ENCODE results near the gene CATSPER3.

DNA sequence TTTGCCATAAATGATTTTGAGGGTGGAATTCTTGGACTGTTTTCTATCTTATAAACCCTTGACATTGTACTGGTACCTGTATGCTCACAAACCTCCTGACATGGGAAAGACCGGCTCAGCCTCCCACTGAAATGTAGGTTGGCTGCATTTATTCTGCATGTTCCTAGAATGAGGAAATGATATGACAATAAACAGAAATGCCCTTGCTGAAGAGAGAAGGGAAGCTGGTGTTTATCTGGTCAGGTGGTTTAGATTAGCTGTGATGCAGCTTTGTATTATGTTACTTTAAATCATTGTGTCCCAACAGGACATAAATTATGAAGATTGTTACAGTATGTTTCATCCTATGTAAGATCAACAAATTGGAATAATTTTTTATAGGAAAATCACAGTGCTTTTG is 23.1 kb upstream of the CATSPER3 start:
- no peak for TF ChIP-seq CTCF (IDR thresholded peaks at IDR 0.05)
- TF ChIP-seq POLR2A (IDR thresholded peaks at IDR 0.05): no peak
